ENCODE measurements around the gene MED22.

The MED22 gene

DNA sequence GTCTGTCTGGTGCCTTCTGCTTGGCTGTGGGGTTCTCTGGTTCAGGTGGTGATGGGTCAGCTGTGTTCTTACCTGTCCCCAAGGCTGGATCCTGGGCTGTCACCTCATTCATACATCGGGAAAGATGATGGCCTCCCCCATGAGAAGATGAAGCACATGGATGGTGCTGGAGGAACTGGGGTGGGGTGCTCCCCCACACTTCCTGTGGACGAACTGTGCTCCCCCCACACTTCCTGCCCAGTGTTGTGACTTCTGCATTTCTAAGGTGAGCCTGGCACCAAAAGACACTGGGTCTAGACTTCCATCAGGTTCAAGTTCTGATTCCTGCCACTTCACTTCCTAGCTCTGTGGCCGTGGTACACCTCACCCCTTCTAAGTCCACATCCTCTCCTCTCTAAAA, 7.7 kb downstream of the MED22 start:
- no peaks in the 10 kb centered on the region for H3K9me3 ChIP-seq (ENCODE audit: control insufficient read depth, insufficient read depth, low read depth, low read length)
- H3K4me1 ChIP-seq (ENCODE audit: control insufficient read depth, insufficient read depth, low read length), result no peaks in the 10 kb centered on the region
- TF ChIP-seq ZNF202 (tag by site-specific recombination; IDR thresholded peaks at IDR 0.05; ENCODE audit: borderline replicate concordance), result no peak
- no peak for TF ChIP-seq ZNF48 (tag by site-specific recombination; IDR thresholded peaks at IDR 0.05)
- no peak for TF ChIP-seq KLF16 (tag by site-specific recombination; IDR thresholded peaks at IDR 0.05)
- TF ChIP-seq, protein P1, sequence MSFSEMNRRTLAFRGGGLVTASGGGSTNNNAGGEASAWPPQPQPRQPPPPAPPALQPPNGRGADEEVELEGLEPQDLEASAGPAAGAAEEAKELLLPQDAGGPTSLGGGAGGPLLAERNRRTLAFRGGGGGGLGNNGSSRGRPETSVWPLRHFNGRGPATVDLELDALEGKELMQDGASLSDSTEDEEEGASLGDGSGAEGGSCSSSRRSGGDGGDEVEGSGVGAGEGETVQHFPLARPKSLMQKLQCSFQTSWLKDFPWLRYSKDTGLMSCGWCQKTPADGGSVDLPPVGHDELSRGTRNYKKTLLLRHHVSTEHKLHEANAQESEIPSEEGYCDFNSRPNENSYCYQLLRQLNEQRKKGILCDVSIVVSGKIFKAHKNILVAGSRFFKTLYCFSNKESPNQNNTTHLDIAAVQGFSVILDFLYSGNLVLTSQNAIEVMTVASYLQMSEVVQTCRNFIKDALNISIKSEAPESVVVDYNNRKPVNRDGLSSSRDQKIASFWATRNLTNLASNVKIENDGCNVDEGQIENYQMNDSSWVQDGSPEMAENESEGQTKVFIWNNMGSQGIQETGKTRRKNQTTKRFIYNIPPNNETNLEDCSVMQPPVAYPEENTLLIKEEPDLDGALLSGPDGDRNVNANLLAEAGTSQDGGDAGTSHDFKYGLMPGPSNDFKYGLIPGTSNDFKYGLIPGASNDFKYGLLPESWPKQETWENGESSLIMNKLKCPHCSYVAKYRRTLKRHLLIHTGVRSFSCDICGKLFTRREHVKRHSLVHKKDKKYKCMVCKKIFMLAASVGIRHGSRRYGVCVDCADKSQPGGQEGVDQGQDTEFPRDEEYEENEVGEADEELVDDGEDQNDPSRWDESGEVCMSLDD (tag by site-specific recombination; IDR thresholded peaks at IDR 0.05), result no peak
- no peak for TF ChIP-seq ZNF366 (tag by site-specific recombination; conservative IDR thresholded peaks at IDR 0.05)
- no peak for TF ChIP-seq ZNF335 (tag by site-specific recombination; conservative IDR thresholded peaks at IDR 0.05)
- TF ChIP-seq, protein P2, sequence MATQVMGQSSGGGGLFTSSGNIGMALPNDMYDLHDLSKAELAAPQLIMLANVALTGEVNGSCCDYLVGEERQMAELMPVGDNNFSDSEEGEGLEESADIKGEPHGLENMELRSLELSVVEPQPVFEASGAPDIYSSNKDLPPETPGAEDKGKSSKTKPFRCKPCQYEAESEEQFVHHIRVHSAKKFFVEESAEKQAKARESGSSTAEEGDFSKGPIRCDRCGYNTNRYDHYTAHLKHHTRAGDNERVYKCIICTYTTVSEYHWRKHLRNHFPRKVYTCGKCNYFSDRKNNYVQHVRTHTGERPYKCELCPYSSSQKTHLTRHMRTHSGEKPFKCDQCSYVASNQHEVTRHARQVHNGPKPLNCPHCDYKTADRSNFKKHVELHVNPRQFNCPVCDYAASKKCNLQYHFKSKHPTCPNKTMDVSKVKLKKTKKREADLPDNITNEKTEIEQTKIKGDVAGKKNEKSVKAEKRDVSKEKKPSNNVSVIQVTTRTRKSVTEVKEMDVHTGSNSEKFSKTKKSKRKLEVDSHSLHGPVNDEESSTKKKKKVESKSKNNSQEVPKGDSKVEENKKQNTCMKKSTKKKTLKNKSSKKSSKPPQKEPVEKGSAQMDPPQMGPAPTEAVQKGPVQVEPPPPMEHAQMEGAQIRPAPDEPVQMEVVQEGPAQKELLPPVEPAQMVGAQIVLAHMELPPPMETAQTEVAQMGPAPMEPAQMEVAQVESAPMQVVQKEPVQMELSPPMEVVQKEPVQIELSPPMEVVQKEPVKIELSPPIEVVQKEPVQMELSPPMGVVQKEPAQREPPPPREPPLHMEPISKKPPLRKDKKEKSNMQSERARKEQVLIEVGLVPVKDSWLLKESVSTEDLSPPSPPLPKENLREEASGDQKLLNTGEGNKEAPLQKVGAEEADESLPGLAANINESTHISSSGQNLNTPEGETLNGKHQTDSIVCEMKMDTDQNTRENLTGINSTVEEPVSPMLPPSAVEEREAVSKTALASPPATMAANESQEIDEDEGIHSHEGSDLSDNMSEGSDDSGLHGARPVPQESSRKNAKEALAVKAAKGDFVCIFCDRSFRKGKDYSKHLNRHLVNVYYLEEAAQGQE (tag by site-specific recombination; IDR thresholded peaks at IDR 0.05), result no peak
- TF ChIP-seq, protein P3, sequence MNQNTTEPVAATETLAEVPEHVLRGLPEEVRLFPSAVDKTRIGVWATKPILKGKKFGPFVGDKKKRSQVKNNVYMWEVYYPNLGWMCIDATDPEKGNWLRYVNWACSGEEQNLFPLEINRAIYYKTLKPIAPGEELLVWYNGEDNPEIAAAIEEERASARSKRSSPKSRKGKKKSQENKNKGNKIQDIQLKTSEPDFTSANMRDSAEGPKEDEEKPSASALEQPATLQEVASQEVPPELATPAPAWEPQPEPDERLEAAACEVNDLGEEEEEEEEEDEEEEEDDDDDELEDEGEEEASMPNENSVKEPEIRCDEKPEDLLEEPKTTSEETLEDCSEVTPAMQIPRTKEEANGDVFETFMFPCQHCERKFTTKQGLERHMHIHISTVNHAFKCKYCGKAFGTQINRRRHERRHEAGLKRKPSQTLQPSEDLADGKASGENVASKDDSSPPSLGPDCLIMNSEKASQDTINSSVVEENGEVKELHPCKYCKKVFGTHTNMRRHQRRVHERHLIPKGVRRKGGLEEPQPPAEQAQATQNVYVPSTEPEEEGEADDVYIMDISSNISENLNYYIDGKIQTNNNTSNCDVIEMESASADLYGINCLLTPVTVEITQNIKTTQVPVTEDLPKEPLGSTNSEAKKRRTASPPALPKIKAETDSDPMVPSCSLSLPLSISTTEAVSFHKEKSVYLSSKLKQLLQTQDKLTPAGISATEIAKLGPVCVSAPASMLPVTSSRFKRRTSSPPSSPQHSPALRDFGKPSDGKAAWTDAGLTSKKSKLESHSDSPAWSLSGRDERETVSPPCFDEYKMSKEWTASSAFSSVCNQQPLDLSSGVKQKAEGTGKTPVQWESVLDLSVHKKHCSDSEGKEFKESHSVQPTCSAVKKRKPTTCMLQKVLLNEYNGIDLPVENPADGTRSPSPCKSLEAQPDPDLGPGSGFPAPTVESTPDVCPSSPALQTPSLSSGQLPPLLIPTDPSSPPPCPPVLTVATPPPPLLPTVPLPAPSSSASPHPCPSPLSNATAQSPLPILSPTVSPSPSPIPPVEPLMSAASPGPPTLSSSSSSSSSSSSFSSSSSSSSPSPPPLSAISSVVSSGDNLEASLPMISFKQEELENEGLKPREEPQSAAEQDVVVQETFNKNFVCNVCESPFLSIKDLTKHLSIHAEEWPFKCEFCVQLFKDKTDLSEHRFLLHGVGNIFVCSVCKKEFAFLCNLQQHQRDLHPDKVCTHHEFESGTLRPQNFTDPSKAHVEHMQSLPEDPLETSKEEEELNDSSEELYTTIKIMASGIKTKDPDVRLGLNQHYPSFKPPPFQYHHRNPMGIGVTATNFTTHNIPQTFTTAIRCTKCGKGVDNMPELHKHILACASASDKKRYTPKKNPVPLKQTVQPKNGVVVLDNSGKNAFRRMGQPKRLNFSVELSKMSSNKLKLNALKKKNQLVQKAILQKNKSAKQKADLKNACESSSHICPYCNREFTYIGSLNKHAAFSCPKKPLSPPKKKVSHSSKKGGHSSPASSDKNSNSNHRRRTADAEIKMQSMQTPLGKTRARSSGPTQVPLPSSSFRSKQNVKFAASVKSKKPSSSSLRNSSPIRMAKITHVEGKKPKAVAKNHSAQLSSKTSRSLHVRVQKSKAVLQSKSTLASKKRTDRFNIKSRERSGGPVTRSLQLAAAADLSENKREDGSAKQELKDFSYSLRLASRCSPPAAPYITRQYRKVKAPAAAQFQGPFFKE (tag by site-specific recombination; IDR thresholded peaks at IDR 0.05; ENCODE audit: borderline replicate concordance), result no peak
- TF ChIP-seq YY2 (tag by site-specific recombination; IDR thresholded peaks at IDR 0.05), result no peak
- TF ChIP-seq, protein P4, sequence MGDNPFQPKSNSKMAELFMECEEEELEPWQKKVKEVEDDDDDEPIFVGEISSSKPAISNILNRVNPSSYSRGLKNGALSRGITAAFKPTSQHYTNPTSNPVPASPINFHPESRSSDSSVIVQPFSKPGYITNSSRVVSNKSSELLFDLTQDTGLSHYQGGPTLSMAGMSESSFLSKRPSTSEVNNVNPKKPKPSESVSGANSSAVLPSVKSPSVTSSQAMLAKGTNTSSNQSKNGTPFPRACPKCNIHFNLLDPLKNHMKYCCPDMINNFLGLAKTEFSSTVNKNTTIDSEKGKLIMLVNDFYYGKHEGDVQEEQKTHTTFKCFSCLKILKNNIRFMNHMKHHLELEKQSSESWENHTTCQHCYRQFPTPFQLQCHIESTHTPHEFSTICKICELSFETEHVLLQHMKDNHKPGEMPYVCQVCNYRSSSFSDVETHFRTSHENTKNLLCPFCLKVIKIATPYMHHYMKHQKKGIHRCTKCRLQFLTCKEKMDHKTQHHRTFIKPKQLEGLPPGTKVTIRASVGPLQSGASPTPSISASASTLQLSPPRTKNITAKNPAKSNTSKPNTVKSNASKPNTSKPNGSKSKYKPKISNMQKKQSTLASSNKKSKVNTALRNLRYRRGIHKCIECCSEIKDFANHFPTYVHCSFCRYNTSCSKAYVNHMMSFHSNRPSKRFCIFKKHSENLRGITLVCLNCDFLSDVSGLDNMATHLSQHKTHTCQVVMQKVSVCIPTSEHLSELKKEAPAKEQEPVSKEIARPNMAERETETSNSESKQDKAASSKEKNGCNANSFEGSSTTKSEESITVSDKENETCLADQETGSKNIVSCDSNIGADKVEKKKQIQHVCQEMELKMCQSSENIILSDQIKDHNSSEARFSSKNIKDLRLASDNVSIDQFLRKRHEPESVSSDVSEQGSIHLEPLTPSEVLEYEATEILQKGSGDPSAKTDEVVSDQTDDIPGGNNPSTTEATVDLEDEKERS (tag by site-specific recombination; IDR thresholded peaks at IDR 0.05), result no peak
- TF ChIP-seq ZNF248 (tag by site-specific recombination; IDR thresholded peaks at IDR 0.05), result no peak
- TF ChIP-seq, protein P5, sequence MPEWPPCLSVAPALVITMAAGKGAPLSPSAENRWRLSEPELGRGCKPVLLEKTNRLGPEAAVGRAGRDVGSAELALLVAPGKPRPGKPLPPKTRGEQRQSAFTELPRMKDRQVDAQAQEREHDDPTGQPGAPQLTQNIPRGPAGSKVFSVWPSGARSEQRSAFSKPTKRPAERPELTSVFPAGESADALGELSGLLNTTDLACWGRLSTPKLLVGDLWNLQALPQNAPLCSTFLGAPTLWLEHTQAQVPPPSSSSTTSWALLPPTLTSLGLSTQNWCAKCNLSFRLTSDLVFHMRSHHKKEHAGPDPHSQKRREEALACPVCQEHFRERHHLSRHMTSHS (tag by site-specific recombination; IDR thresholded peaks at IDR 0.05), result no peak
- TF ChIP-seq, protein P6, sequence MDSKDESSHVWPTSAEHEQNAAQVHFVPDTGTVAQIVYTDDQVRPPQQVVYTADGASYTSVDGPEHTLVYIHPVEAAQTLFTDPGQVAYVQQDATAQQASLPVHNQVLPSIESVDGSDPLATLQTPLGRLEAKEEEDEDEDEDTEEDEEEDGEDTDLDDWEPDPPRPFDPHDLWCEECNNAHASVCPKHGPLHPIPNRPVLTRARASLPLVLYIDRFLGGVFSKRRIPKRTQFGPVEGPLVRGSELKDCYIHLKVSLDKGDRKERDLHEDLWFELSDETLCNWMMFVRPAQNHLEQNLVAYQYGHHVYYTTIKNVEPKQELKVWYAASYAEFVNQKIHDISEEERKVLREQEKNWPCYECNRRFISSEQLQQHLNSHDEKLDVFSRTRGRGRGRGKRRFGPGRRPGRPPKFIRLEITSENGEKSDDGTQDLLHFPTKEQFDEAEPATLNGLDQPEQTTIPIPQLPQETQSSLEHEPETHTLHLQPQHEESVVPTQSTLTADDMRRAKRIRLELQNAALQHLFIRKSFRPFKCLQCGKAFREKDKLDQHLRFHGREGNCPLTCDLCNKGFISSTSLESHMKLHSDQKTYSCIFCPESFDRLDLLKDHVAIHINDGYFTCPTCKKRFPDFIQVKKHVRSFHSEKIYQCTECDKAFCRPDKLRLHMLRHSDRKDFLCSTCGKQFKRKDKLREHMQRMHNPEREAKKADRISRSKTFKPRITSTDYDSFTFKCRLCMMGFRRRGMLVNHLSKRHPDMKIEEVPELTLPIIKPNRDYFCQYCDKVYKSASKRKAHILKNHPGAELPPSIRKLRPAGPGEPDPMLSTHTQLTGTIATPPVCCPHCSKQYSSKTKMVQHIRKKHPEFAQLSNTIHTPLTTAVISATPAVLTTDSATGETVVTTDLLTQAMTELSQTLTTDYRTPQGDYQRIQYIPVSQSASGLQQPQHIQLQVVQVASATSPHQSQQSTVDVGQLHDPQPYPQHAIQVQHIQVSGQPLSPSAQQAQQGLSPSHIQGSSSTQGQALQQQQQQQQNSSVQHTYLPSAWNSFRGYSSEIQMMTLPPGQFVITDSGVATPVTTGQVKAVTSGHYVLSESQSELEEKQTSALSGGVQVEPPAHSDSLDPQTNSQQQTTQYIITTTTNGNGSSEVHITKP (tag by site-specific recombination; IDR thresholded peaks at IDR 0.05), result no peak
- TF ChIP-seq HOXA7 (CRISPR knock-in tag; IDR thresholded peaks at IDR 0.05; ENCODE audit: borderline replicate concordance), result no peak
- TF ChIP-seq, protein P7, sequence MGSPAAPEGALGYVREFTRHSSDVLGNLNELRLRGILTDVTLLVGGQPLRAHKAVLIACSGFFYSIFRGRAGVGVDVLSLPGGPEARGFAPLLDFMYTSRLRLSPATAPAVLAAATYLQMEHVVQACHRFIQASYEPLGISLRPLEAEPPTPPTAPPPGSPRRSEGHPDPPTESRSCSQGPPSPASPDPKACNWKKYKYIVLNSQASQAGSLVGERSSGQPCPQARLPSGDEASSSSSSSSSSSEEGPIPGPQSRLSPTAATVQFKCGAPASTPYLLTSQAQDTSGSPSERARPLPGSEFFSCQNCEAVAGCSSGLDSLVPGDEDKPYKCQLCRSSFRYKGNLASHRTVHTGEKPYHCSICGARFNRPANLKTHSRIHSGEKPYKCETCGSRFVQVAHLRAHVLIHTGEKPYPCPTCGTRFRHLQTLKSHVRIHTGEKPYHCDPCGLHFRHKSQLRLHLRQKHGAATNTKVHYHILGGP (tag by site-specific recombination; IDR thresholded peaks at IDR 0.05), result no peak
- H3K36me3 ChIP-seq (ENCODE audit: control insufficient read depth in 2 of 2, insufficient read depth in 1 of 2, low read length in 2 of 2), result peaks cover 0 to 64% of the 10 kb centered on the region in 2 experiments; a peak in 1 of 3 replicates
- CTCF ChIA-PET, result interaction anchor here (0.7 to 1.7 kb wide), 5 partner anchors 10 to 161 kb away, joined by 3 to 6 read pairs (median 3); no protein-coding TSS in a partner anchor
- H3K4me3 ChIP-seq (ENCODE audit: low read depth, low read length), result no peak overlapping the region
- POLR2A ChIA-PET, result interaction anchor here (1.0 to 2.2 kb wide), 4 partner anchors 8 to 16 kb away, joined by 3 to 15 read pairs (median 5); partner anchors contain the start of genes MED22, RPL7A, SURF1 and SURF2
- no peak overlapping the region for H3K27ac ChIP-seq (ENCODE audit: extremely low read depth, low read depth, low read length)

All from HEK293 (cell line).